Measurements from ENCODE around the gene GNAT3. TPM values are rescaled to one million over a fixed set of nuclear protein-coding genes. Genes with fewer than 3 reads are reported as not detected.

GNAT3 gene
- total RNA-seq, 1 donor from 2014 or later, result not detected

DNA sequence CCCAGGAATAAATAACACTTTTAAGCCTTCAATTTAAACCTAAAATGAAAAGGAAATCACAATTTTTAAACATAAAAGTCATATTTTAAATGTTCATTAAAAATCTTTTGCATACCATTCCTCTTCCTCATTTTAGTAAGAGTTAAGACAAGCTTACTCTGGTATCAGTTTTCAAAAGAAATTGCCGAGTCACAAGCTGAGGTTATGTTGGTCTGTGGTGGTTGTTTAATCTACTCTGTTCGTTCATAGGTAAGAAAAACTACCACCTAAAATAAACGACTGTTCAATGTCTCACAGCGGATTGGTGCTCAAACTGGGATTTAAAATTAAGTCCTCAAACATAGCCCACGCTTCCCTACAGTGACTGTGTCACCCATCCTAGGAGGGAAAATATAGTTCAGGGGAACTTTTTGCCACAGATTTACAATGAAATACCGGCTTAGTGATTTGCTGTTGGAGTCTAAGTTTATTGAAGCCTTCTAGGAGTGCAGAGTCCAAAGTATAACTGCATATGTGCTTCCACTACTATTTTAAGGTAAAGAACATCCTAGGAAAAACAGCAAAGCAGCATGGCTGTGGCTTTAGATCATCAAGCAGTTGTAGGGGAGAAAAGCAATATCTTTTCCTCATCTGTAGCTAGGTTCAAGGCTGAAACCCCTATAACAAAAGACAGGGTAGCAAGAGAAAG lies 61.1 kb downstream of the GNAT3 start:
- H3K4me3 ChIP-seq (ENCODE audit: low read length in 3 of 3), result no peak overlapping the region
- no peak overlapping the region for H3K27ac ChIP-seq (ENCODE audit: low read depth, low read length)
- no peaks in the 10 kb centered on the region for H3K36me3 ChIP-seq (ENCODE audit: control insufficient read depth in 3 of 3, insufficient read depth in 3 of 3, low read length in 3 of 3)
- no peaks in the 10 kb centered on the region for H3K27me3 ChIP-seq (ENCODE audit: control insufficient read depth in 3 of 3, insufficient read depth in 3 of 3, low read length in 3 of 3)
- no peak overlapping the region for H3K9ac ChIP-seq (ENCODE audit: low read depth in 1 of 3, low read length in 3 of 3)
- H3K4me1 ChIP-seq (ENCODE audit: control insufficient read depth in 3 of 3, insufficient read depth in 3 of 3, low read length in 3 of 3), result no peaks in the 10 kb centered on the region
- no peaks in the 10 kb centered on the region for H3K9me3 ChIP-seq (ENCODE audit: control insufficient read depth in 3 of 3, low read length in 3 of 3)

DNA sequence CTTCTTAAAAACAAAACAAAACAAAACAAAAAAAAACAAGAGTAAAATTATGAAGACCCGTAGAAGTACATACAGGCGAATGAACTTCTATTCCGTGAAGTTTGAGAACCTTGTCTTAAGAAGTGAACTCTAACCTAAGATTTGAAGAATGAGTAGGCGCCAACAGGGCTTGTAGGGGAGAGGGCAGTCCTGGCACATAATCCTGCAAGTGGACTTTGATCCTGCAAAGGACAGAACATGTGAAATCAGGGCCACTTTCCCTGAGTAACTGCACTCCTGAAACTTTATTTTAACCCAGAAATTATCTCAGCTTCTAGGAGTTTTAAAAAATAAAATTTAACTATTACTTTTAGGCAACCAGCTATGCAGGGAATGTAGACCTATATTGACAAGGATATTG lies 62.0 kb downstream of the GNAT3 start:
- H3K36me3 ChIP-seq (ENCODE audit: control insufficient read depth in 3 of 3, insufficient read depth in 3 of 3, low read length in 3 of 3), result no peaks in the 10 kb centered on the region

GRCh38 chr7:80445351-80445750 lies 66.5 kb downstream of the GNAT3 start:
- Histone ChIP-seq H3K9ac (ENCODE audit: low read depth in 1 of 3, low read length in 3 of 3) (no peak overlapping the region), H3K27ac (ENCODE audit: low read depth, low read length) (no peak overlapping the region), H3K9me3 (ENCODE audit: control insufficient read depth in 3 of 3, low read length in 3 of 3) (no peaks in the 10 kb centered on the region), H3K36me3 (ENCODE audit: control insufficient read depth in 3 of 3, insufficient read depth in 3 of 3, low read length in 3 of 3) (no peaks in the 10 kb centered on the region), H3K4me3 (ENCODE audit: low read length in 3 of 3) (no peak overlapping the region), H3K4me1 (ENCODE audit: control insufficient read depth in 3 of 3, insufficient read depth in 3 of 3, low read length in 3 of 3) (no peaks in the 10 kb centered on the region), H3K27me3 (ENCODE audit: control insufficient read depth in 3 of 3, insufficient read depth in 3 of 3, low read length in 3 of 3) (no peaks in the 10 kb centered on the region)

More for the DNA sequence above, 62.0 kb downstream of the GNAT3 start:
- Histone ChIP-seq H3K4me1 (ENCODE audit: control insufficient read depth in 3 of 3, insufficient read depth in 3 of 3, low read length in 3 of 3) (no peaks in the 10 kb centered on the region), H3K4me3 (ENCODE audit: low read length in 3 of 3) (no peak overlapping the region), H3K27me3 (ENCODE audit: control insufficient read depth in 3 of 3, insufficient read depth in 3 of 3, low read length in 3 of 3) (no peaks in the 10 kb centered on the region), H3K27ac (ENCODE audit: low read depth, low read length) (no peak overlapping the region), H3K9me3 (ENCODE audit: control insufficient read depth in 3 of 3, low read length in 3 of 3) (no peaks in the 10 kb centered on the region), H3K9ac (ENCODE audit: low read depth in 1 of 3, low read length in 3 of 3) (no peak overlapping the region)

- no peaks in the 10 kb centered on the region for H3K9me3 ChIP-seq (ENCODE audit: control insufficient read depth in 3 of 3, low read length in 3 of 3)
- no peak overlapping the region for H3K27ac ChIP-seq (ENCODE audit: low read depth, low read length)
- no peaks in the 10 kb centered on the region for H3K4me1 ChIP-seq (ENCODE audit: control insufficient read depth in 3 of 3, insufficient read depth in 3 of 3, low read length in 3 of 3)
- no peak overlapping the region for H3K4me3 ChIP-seq (ENCODE audit: low read length in 3 of 3)
- H3K27me3 ChIP-seq (ENCODE audit: control insufficient read depth in 3 of 3, insufficient read depth in 3 of 3, low read length in 3 of 3), result no peaks in the 10 kb centered on the region
- H3K36me3 ChIP-seq (ENCODE audit: control insufficient read depth in 3 of 3, insufficient read depth in 3 of 3, low read length in 3 of 3), result no peaks in the 10 kb centered on the region
- H3K9ac ChIP-seq (ENCODE audit: low read depth in 1 of 3, low read length in 3 of 3), result no peak overlapping the region
Measured at GRCh38 chr7:80444811-80445210, 67.1 kb downstream of the GNAT3 start.

- H3K36me3 ChIP-seq (ENCODE audit: control insufficient read depth in 3 of 3, insufficient read depth in 3 of 3, low read length in 3 of 3), result no peaks in the 10 kb centered on the region
- no peaks in the 10 kb centered on the region for H3K27me3 ChIP-seq (ENCODE audit: control insufficient read depth in 3 of 3, insufficient read depth in 3 of 3, low read length in 3 of 3)
- no peaks in the 10 kb centered on the region for H3K9me3 ChIP-seq (ENCODE audit: control insufficient read depth in 3 of 3, low read length in 3 of 3)
- H3K4me3 ChIP-seq (ENCODE audit: low read length in 3 of 3), result no peak overlapping the region
- no peak overlapping the region for H3K9ac ChIP-seq (ENCODE audit: low read depth in 1 of 3, low read length in 3 of 3)
- H3K27ac ChIP-seq (ENCODE audit: low read depth, low read length), result no peak overlapping the region
- no peaks in the 10 kb centered on the region for H3K4me1 ChIP-seq (ENCODE audit: control insufficient read depth in 3 of 3, insufficient read depth in 3 of 3, low read length in 3 of 3)
Measured at GRCh38 chr7:80443325-80443724, 68.5 kb downstream of the GNAT3 start.

DNA sequence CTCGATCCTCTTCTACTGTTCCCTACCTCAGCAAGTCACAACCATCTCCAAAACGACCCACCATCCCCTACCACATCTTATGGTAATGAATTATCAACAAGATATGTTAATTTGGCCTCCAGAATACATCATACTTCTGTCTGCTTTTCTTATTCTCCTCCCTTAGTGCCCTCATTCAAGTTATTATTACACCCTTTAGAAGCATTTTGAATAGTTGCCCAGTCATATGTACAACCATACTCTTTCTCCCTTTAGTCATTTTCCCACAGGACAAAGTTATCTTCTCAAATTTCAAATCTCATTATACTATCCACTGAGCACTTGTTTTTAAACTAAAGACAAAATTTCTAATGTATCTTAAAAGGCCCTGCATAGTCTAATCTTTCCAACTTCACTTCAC lies 71.0 kb downstream of the GNAT3 start:
- Histone ChIP-seq H3K9ac (ENCODE audit: low read depth in 1 of 3, low read length in 3 of 3) (no peak overlapping the region), H3K4me3 (ENCODE audit: low read length in 3 of 3) (no peak overlapping the region), H3K36me3 (ENCODE audit: control insufficient read depth in 3 of 3, insufficient read depth in 3 of 3, low read length in 3 of 3) (no peaks in the 10 kb centered on the region), H3K27me3 (ENCODE audit: control insufficient read depth in 3 of 3, insufficient read depth in 3 of 3, low read length in 3 of 3) (no peaks in the 10 kb centered on the region), H3K4me1 (ENCODE audit: control insufficient read depth in 3 of 3, insufficient read depth in 3 of 3, low read length in 3 of 3) (no peaks in the 10 kb centered on the region), H3K27ac (ENCODE audit: low read depth, low read length) (no peak overlapping the region), H3K9me3 (ENCODE audit: control insufficient read depth in 3 of 3, low read length in 3 of 3) (no peaks in the 10 kb centered on the region)

GRCh38 chr7:80439894-80440821 lies 71.7 kb downstream of the GNAT3 start:
- Histone ChIP-seq H3K9ac (ENCODE audit: low read depth in 1 of 3, low read length in 3 of 3) (no peak overlapping the region), H3K27ac (ENCODE audit: low read depth, low read length) (no peak overlapping the region), H3K4me3 (ENCODE audit: low read length in 3 of 3) (no peak overlapping the region), H3K36me3 (ENCODE audit: control insufficient read depth in 3 of 3, insufficient read depth in 3 of 3, low read length in 3 of 3) (no peaks in the 10 kb centered on the region), H3K27me3 (ENCODE audit: control insufficient read depth in 3 of 3, insufficient read depth in 3 of 3, low read length in 3 of 3) (no peaks in the 10 kb centered on the region), H3K9me3 (ENCODE audit: control insufficient read depth in 3 of 3, low read length in 3 of 3) (no peaks in the 10 kb centered on the region), H3K4me1 (ENCODE audit: control insufficient read depth in 3 of 3, insufficient read depth in 3 of 3, low read length in 3 of 3) (no peaks in the 10 kb centered on the region)

GRCh38 chr7:80435521-80435920 lies 76.3 kb downstream of the GNAT3 start:
- Histone ChIP-seq H3K27ac (ENCODE audit: low read depth, low read length) (no peak overlapping the region), H3K36me3 (ENCODE audit: control insufficient read depth in 3 of 3, insufficient read depth in 3 of 3, low read length in 3 of 3) (no peaks in the 10 kb centered on the region), H3K27me3 (ENCODE audit: control insufficient read depth in 3 of 3, insufficient read depth in 3 of 3, low read length in 3 of 3) (no peaks in the 10 kb centered on the region), H3K9ac (ENCODE audit: low read depth in 1 of 3, low read length in 3 of 3) (no peak overlapping the region), H3K9me3 (ENCODE audit: control insufficient read depth in 3 of 3, low read length in 3 of 3) (no peaks in the 10 kb centered on the region), H3K4me1 (ENCODE audit: control insufficient read depth in 3 of 3, insufficient read depth in 3 of 3, low read length in 3 of 3) (no peaks in the 10 kb centered on the region), H3K4me3 (ENCODE audit: low read length in 3 of 3) (no peak overlapping the region)

GRCh38 chr7:80434047-80434446 lies 77.8 kb downstream of the GNAT3 start:
- Histone ChIP-seq H3K27ac (ENCODE audit: low read depth, low read length) (no peak overlapping the region), H3K4me3 (ENCODE audit: low read length in 3 of 3) (no peak overlapping the region), H3K36me3 (ENCODE audit: control insufficient read depth in 3 of 3, insufficient read depth in 3 of 3, low read length in 3 of 3) (no peaks in the 10 kb centered on the region), H3K9me3 (ENCODE audit: control insufficient read depth in 3 of 3, low read length in 3 of 3) (no peaks in the 10 kb centered on the region), H3K9ac (ENCODE audit: low read depth in 1 of 3, low read length in 3 of 3) (no peak overlapping the region), H3K27me3 (ENCODE audit: control insufficient read depth in 3 of 3, insufficient read depth in 3 of 3, low read length in 3 of 3) (no peaks in the 10 kb centered on the region), H3K4me1 (ENCODE audit: control insufficient read depth in 3 of 3, insufficient read depth in 3 of 3, low read length in 3 of 3) (no peaks in the 10 kb centered on the region)

DNA sequence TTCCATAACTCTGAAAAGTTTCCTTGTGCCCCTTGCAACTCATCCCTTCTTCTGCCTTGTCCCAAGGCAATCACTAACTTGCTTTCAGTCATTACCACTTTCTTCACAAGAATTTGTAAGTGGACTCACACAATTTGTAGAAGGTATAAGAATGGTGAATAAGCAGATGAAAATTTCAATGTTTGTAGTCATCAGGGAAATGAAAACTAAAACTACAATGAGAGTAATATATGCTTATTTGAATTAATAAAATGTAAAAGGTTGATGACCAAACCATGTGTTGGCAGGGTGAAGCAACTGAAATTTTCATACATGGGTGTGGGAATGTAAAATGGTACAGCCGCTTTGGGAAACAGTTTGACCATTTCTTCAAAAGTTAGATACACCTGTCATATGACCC lies 79.7 kb downstream of the GNAT3 start:
- H3K4me1 ChIP-seq (ENCODE audit: control insufficient read depth in 3 of 3, insufficient read depth in 3 of 3, low read length in 3 of 3), result no peaks in the 10 kb centered on the region
- no peak overlapping the region for H3K27ac ChIP-seq (ENCODE audit: low read depth, low read length)
- no peak overlapping the region for H3K4me3 ChIP-seq (ENCODE audit: low read length in 3 of 3)
- no peaks in the 10 kb centered on the region for H3K9me3 ChIP-seq (ENCODE audit: control insufficient read depth in 3 of 3, low read length in 3 of 3)
- no peaks in the 10 kb centered on the region for H3K27me3 ChIP-seq (ENCODE audit: control insufficient read depth in 3 of 3, insufficient read depth in 3 of 3, low read length in 3 of 3)
- no peak overlapping the region for H3K9ac ChIP-seq (ENCODE audit: low read depth in 1 of 3, low read length in 3 of 3)
- no peaks in the 10 kb centered on the region for H3K36me3 ChIP-seq (ENCODE audit: control insufficient read depth in 3 of 3, insufficient read depth in 3 of 3, low read length in 3 of 3)

Measured in skeletal muscle tissue (tissue), 4 donors.